Endometrium (tissue), 2 donors: ENCODE measurements around the gene KCP.

Experiments used
- FAIRE-seq: peaks from 2 replicates; lab custom pipeline; 2012; peaks lifted over from hg19 to GRCh38; lab: Jason Lieb, UNC
- donor health status: control.
- donor health status: control.

Gene KCP

DNA sequence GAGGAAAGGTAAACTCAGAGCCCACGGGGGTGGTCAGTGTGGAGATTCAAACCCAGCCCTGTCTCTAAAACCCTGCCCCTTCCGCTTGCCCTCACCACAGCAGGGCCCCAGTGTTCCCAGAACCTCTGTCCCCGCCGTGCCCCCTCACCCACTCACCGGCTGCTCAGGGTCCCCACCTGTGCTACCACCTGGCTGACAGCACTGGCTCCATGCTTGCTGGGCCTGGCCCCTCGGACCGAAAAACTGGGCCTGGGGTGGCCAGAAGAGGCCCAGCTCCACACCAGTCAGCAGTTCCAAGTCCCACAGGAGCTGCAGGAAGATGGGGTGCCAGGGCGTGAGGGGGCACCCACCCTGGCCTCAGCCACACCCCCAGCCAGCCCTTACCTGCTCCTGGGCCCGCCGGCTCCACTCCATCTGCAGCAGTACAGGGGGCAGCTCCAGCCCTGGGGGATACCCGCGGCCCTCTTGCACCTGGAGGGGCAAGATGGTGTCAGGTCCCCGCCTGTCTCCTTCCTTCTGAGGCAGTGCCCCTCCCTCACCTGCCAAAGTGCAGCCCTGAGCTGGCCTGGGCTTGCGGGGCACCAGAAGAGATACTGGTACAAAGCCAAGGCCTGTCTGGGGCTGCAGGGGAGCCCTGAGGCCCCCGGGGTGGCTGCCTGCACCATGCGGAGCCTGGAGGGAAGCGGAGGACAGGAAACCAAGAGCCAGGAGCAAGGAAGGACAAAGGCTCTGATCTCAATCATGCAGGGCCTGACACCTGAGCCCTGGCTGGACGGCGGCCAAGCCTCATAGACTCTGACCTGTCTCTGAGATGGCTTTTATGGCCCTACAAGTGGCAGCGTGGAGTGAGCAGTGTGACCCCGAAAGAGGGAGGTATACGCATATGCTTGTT is 36.1 kb downstream of the KCP start:
- no peak for FAIRE-seq

DNA sequence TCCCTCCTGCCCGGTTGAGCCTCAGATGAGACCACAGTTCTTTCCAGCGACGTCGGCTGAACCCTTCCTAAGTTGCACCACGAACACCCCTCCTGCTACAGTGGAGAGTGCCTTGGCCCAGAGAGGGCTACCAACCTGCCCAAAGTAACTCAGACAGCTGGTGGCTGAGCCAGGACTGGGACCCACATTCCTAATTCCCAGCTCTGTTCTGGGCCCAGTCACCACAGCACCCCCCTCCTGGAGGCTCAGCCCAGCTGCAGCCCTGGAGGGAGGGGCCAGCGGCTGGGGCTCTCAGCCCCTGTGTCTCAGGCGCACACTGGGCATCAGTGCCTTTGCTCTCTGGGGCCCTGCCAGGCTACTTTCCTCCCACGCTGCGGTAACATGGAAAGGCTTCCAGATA is 37.3 kb downstream of the KCP start:
- no peak for FAIRE-seq

DNA sequence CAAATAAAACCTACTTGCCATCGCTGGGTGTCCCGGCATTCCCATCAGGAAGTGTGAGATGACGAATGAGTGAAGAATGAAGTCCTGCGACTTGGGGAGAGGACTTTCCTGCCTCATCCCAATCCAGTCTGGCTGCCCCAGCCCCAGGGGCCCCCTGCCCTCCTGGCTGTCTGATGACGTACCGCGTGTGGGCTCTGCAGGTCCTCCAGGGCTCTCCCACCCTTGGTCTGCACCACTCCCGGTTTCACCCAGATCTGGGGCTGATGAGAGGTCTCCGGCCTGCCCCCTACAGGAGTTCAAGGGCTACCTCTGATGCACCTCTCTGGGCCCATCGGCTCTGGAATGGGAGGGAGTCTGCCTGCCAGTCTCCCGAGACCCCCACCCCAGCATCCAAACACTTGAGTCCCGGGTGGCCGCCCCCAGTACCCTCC is 38.1 kb downstream of the KCP start:
- FAIRE-seq = no peak

DNA sequence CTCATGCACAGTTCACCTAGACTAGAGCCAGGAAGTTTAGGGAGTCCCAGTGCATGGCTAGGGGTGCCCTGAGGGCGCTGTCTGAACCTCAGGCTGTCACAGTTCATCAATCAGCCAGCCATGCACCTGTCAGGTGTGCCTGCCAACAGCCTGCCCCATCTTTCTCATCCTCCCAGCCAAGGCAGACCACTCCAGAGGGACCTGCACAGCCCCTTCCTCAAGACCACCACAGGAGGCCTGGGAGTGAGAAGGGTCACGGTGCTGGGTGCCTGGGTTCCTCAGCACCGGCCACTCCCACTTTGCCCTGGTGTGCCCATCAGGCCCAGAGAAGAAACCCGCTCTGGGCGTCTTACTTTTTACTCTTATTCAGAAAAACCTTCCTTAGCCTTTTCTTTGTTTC is 39.5 kb downstream of the KCP start:
- no peak for FAIRE-seq

DNA sequence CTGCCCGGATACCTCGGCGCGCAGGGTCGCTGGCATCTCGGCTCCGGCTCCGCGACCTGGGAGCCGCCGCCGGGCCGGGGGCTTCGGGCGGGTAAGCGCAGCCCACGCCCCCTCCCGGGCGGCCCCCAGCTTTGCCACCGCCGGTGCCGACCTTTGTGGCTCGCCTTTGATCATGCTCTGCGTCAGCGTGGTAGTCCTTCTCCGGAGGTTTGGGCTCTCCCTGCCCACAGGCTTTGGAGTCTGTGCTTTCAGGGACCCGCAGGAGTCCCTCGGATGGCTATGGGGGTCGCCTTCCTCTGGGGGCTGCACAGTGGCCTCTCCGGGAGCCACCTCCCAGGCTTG is 40.6 kb downstream of the KCP start:
- no peak for FAIRE-seq

DNA sequence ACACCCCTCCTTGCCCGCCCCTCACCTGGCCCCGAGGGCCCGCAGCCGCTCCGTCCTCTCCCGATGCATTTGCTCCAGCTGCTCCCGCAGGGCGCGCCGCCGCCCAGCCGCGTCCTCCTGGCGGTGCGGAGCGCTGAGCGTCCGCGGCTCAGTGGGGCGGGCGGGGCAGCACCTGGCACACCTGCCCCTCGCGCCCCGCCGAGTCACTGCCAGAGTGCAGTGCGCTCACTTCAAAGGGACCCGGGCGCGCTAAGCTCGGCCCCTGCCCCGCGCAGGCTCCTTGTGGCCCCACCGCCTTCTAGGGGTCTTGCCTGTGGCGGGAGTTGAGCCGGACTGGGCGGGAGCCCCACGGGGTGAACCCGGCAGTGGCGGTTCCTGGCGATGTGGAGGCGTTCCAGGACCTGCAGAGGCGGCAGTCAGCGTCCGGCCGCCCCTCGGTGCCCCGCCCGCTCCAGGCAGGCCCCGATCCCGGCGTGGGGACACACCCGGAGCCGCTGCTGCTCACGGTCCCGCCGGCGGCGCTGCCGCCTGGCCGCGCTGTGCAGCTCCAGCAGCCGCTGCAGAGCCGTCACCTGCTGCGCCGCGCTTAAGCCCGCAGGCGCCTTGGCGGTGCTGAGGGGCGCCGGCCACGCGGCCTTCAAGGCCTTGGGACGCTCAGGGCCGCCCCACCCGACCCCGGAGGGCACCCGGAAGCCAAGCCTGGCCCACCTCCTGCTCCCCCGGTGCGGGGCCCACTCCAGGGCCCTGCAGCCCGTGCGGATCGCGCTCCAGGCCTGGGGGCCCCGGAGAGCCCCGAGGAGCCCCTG is 41.2 kb downstream of the KCP start:
- no peak for FAIRE-seq

DNA sequence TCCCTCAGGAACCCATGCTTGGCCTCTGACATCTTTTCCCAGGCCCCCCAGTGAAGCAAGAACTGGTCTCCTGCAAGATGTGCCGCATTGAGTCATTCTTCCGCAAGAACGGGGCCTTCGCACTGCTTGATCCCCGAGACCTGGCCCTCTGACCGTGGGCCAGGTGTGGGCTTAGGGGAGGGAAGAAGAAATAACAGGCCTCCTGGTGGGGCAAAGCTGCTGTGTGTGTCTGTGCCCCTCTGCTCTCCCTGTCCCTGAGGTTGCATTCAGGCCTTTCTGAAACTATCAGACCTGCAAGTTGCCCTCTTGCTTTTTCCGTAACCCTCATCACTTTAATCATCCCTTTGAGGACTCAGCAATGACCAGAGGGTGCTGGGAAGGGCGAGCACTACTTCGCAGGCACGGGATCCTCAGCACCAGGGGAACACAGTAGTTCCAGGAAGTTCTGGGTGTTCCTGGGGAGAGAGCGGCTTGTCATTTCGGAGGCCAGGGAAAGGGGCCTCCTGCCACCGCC is 41.8 kb downstream of the KCP start:
- no peak for FAIRE-seq

DNA sequence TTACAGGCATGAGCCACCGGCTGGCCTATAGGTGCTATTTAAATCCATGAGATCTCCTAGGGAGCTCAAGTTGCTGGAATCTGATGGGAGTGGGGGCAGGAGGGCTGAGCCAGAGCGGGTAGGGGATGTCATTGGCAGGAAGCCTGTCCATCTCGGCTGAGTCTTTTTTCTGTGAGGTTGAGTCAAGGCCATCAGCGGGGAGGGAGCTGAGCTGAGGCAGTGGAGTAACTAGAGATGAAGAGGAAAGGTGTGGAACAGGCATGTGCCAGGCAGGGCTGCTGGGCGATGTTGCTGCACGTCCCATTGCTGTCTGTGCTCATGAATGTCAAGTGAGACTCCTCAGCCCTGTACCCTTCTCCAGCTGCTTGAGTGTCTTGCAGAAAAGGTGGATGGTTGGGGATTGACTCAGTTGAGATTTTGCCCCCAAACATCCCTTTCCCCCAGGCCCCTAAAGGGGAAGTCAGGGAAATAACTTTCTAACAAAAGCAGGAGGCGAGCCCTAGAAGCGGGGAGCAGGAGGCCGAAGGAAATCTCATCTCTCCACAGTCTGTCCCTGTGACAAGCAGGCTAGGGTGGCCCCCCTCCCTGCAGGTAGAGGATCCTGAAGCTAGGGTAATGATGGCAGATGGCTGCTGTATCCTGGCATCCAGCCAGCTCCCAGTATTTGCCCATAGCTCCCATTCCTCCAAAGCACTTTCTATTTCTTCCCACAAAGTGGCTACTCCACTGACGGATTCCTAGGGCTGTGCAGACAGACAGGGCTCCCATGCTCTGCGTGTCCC is 42.5 kb downstream of the KCP start:
- no peak for FAIRE-seq

DNA sequence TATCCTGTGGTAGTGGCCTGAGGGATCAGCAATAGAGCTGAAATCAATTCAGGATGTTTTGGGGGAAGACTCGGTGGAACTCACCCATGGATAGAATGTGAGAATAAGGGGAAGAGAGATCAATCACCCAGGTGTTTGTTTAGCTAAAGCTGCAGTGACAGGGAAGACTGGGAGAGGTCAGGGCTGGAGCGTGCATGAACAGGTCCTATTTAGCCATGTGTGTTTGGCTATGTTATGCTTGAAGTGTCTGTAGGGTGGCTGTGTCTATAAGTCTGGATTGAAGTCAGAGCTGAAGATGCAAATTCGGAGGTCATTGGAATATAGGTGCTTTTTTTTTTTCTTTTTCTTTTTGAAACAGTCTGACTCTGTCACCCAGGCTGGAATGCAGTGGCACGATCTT is 43.3 kb downstream of the KCP start:
- no peak for FAIRE-seq

DNA sequence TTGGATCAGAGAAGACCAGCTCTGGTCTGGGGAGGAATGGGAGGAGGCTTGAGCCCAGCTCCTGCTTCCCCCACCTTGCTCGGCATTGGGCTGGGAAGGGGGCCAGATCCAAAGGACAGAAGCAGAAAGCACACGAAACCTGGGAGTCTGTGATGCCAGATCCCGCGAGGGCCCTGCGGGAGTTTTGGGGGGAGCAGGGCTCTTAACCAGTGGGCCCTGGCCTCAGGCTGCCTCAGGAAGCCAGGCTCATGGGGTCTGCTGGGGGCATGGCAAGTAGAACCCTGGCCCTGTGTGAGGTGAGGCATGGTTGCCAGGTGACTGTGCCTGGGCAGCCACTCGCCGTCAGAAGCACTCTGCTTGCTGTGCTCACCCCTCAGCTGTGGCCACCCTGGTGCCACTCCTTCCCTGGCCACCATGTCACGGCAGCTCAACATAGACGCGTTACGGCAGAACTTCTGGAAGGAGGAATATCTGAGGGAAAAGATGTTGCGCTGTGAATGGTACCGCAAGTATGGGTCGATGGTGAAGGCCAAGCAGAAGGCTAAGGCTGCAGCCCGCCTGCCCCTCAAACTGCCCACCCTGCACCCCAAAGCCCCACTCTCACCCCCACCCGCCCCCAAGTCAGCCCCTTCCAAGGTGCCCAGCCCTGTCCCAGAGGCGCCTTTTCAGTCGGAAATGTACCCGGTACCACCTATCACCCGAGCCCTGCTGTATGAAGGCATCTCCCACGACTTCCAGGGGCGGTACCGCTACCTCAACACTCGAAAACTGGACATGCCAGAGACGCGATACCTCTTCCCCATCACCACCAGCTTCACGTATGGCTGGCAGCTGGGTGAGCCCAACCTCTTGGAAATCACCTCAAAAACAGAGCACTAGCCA is 44.3 kb downstream of the KCP start:
- FAIRE-seq = no peak

DNA sequence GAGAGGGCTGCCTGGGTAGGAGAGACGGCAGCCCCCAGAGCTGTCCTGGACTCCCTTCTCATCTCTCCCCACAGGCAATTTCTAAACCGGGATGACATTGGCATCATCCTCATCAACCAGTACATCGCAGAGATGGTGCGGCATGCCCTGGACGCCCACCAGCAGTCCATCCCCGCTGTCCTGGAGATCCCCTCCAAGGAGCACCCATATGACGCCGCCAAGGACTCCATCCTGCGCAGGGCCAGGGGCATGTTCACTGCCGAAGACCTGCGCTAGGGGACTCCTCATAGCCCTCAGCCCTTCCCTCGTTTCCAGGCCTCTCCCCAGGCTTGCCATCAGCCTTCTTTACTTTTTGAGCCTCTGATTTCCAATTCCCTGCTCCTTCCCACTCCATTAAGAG is 45.2 kb downstream of the KCP start:
- no peak for FAIRE-seq

DNA sequence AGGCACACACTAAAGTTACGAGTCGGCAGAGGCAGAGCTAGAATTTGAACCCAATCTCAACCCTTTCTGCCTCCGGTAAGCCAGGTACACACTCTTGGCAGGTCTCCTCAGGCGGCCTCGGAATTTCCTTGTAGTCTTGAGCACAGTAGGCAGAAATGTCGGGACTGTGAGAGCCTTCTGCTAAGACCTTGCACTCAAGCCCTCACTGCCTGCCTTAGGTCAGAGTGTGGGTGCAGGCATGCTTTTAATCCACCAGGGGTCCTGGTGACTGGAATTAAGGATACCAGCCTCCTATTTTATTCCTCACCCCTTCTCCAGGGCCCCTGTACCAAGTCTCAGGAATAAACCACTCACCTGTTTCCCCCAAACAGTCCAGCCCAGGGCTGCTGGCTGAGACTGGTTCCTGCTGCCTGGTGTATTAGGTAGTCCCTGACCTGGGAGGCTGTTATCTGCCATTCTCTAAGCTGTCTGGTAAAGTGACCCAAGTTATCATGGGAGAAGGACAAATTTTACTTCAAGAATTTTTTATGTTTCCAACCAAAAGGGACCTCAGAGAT is 47.0 kb downstream of the KCP start:
- FAIRE-seq = no peak

DNA sequence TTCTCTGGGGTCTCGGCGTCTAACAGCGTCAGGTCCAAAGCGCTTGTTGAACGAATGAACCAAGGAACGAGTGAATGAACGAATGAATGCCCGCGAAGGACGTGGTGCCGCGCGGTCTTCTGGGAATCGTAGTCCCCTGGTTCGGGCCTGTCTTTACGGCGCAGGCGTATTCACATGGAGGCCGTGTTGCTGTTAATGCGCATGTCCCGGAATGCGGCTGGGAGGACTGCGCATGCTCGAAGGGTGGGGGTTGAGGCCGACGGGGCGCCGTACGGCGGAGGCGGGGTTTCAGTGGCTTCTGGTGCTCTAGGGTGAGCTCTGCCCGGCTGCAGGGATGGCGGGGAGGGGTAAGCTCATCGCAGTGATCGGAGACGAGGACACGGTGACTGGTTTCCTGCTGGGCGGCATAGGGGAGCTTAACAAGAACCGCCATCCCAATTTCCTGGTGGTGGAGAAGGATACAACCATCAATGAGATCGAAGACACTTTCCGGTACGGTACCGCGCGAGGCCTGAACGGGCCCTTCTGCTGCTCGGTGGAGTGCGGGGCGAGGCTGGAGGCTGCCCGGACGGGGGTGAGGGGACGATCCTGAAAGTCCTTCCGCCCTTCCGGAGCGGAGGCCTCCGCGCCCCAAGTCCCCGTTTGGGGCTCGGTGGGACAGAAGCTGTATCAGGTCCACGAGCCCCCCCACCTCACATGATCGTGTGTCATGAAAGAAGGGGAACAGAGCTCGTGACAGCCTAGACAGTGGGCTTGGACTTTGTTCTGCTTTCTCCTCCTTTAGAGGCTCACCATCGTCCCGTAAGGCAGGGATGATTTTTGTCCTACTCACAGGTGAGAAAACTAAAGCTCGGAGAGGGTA is 47.7 kb downstream of the KCP start, which contains the start of gene ATP6V1F:
Gene ATP6V1F, plus strand, starts transcription at position 286 of the 862 bp plus-strand sequence. Its CDS starts 49 bp downstream, at position 335.
- peak; percentile 87 for FAIRE-seq

DNA sequence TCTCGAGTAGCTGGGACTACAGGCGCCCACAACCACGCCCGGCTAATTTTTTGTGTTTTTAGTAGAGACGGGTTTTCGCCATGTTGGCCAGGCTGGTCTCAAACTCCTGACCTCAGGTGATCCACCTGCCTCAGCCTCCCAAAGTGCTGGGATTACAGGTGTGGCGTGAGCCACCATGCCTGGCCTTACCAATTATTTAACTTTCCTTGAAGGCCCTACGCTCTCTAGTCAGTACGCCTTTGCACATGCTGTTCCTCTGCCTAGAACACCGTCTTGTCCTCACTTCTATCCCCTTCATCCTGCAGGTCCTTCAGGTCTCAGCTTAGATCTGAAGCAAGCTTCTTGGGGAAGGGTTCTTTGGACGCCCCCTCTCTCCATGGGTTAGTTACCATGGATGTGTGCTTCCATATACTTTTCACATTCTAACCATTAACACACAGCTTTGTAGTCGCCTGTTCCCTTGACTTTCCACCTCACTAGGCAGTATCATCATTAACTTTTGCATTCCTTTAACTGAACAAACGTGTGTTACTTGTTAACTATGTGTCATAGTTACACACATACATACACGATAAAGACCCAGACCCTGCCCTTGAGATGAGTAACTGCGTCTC is 48.4 kb downstream of the KCP start:
- no peak for FAIRE-seq

DNA sequence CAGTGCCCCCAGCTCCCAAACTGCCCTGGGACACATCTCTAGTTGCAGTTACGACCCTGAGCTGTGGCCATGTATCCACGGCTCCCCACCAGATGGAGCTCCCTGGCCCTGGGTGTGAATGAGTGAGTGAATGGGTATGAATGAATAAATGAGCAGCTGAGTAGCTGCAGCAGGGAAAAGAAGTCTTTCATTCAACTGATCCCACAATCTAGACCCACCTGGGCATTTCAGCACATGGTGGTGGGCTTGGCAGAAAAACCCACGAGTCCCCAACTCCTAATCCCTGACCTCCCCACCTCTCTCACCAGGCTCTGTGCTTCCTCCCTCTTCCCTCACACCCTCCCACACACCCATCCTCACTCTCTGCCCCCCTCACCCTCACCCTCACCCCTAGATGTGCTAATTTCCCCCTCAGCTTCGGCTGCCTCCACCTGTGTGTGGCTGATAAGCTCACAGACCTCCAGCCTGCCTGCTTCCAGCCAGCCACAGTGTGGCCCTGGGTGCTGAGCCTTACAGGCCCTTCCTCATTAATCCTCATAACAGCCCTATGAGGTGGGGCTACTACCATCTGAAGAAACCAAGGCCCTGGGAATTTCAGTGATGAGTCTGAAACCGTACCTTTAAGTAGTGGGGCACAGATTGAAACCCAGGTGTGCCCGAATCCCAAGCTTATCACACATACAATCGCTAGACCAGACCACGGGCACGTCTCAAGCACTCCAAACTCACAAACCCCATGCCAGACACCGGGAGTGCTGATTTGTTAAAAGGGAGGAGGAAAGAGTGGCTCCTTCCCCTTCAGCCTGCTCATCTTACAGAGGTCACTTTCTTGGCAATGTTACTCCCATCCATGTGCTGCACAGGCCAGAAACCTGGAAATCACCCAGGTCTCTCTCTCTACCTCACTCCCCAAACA is 50.1 kb downstream of the KCP start:
- FAIRE-seq = no peak

DNA sequence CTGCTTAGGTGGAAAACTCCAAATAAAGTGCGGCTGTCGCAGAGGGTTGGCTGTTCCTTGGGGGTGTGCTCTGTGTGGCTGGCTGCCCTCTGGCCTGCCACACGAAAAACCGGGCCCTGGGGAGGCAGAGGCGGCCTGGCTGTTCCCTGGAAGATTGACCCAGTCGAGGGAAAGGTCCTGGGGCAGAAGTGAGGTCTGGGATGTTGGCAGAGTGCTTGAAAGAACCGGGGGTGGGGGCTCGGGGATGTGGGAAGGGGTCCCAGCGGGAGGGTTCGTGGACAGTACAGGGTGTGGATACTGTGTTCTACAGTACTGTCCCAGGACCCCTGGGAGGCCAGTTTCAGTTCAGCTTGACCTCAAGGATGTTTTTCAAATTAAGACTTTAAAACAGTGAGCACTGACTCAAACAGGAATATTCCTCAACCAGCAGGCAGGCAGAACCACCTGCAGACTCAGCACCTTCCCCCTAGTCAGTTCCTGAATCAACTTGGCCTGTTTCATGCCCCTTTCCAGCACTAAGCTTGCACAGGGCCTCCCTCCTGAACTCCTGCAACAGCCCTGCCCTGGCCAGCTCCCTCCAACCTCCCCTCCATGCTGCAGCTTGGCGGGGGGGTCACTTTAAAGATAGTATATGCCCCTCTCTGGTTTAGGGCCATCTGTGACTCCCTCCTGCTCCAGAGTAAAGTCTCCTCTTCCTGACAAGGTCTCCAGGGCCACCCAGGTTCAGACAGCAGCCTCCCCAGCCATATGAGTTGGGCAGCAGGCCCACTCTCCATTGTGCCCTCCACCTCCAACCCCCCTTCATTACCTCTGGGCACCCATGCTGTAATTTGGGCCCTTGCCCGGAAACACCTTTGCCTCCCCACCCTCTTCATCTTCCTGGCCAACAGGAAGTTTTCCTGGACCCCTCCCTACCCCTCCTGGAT is 51.0 kb downstream of the KCP start:
- no peak for FAIRE-seq
